Myometrial cell (primary cell): Measurements from ENCODE around the gene CBX5. TPM values are rescaled to one million over a fixed set of nuclear protein-coding genes. Genes with fewer than 3 reads are reported as not detected.

Experiments
- total RNA-seq: library from RNA; depleted of rRNA; stranded (reverse); fragments of >200 nt; gene quantifications from 2 replicates; pipeline ENCODE4 v1.2.3, GENCODE V29; 2015

Gene CBX5
- 24.8 and 31.5 TPM in 2 replicates for total RNA-seq

GRCh38 chr12:54279632-54280467 lies at the start of gene CBX5:
Gene CBX5 (minus strand): TSS chr12:54280122. CDS start chr12:54257650, 22,472 bp downstream.

GRCh38 chr12:54324617-54325441 lies 44.9 kb upstream of the CBX5 start, which contains the start of gene COPZ1:
Gene COPZ1 (plus strand): TSS chr12:54325131. CDS start chr12:54325164, 33 bp downstream.

GRCh38 chr12:54300732-54301427 lies 21.0 kb upstream of the CBX5 start, which contains the start of gene NFE2:
Gene NFE2 (minus strand): TSS chr12:54301015. CDS start chr12:54295248, 5,767 bp downstream.

GRCh38 chr12:54280468-54281260 lies 742 bp upstream of the CBX5 start, which contains the start of gene HNRNPA1:
Gene HNRNPA1 (plus strand): TSS chr12:54280726. CDS start chr12:54280808, 82 bp downstream.

Other genes starting within 250 kb of the CBX5 start
- gene HOXC5, start 247.1 kb downstream of the CBX5 start, total RNA-seq, result not detected in 2 replicates
- gene HOXC4, start 226.3 kb downstream of the CBX5 start, total RNA-seq, result 0.58 TPM in 1 of 2 replicates, not detected in the other
- gene SMUG1, start 91.1 kb downstream of the CBX5 start, total RNA-seq, result 55.6 and 57.4 TPM in 2 replicates
- gene HNRNPA1, start 604 bp upstream of the CBX5 start, total RNA-seq, result 563 and 784 TPM in 2 replicates
- 0.35 TPM in 1 of 2 replicates, not detected in the other for gene NFE2, start 20.9 kb upstream of the CBX5 start, total RNA-seq
- 297 and 300 TPM in 2 replicates for gene COPZ1, start 45.0 kb upstream of the CBX5 start, total RNA-seq
- not detected in 2 replicates for gene GPR84, start 84.4 kb upstream of the CBX5 start, total RNA-seq
- gene ZNF385A, start 104.6 kb upstream of the CBX5 start, total RNA-seq, result 9.2 and 17.9 TPM in 2 replicates
- gene ITGA5, start 139.1 kb upstream of the CBX5 start, total RNA-seq, result 748 and 778 TPM in 2 replicates
- gene GTSF1, start 193.5 kb upstream of the CBX5 start, total RNA-seq, result not detected in 2 replicates
- gene NCKAP1L, start 217.6 kb upstream of the CBX5 start, total RNA-seq, result not detected in 2 replicates